ENCODE data around the gene IL22RA1. TPM values are rescaled to one million over a fixed set of nuclear protein-coding genes. Genes with fewer than 3 reads are reported as not detected.

IL22RA1 gene
- total RNA-seq, 1 donor from 2014 or later, result not detected

DNA sequence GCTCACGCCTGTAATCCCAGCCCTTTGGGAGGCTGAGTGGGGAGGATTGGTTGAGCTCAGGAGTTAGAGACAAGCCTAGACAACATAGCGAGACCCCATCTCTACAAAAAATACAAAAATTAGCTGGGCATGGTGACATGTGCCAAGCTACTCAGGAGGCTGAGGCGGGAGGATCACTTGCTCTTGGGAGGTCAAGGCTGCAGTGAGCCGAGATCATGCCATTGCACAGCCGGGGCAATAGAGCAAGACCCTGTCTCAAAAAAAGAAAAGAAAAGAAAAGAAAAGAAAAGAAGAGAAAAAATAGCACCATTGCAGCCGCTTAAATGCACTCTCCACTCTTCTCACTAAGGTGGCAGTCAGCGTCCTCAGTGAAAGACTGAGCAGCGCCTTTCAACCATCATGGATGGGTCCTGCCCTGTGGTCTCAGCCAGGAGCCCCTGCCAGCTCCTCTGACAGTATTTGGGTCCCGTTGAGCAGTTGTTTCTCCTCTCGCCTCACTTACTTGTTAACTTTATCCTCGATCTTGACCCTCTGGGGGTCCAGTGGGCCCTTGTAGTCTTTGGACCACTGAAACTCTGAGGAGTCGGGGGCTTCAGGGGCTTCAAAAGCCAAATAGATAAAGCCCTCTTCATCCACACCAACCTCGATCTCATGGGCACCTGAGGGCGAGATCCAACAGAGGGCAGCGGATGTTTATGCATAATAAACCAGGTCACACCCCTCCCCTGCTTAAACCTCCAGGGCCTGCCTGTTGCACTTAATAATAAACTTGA is 67.9 kb downstream of the IL22RA1 start:
- H3K9me3 Mint-ChIP-seq, result no peaks in the 10 kb centered on the region
- H3K4me1 Mint-ChIP-seq, result peaks cover 5% of the 10 kb centered on the region

GRCh38 chr1:24074196-24074595 is 68.7 kb downstream of the IL22RA1 start:
- H3K79me2 ChIP-seq (ENCODE audit: low read depth), result no peaks in the 10 kb centered on the region
- no peak for TF ChIP-seq EZH2phosphoT487 (IDR thresholded peaks at IDR 0.05)
- TF ChIP-seq, protein P1, sequence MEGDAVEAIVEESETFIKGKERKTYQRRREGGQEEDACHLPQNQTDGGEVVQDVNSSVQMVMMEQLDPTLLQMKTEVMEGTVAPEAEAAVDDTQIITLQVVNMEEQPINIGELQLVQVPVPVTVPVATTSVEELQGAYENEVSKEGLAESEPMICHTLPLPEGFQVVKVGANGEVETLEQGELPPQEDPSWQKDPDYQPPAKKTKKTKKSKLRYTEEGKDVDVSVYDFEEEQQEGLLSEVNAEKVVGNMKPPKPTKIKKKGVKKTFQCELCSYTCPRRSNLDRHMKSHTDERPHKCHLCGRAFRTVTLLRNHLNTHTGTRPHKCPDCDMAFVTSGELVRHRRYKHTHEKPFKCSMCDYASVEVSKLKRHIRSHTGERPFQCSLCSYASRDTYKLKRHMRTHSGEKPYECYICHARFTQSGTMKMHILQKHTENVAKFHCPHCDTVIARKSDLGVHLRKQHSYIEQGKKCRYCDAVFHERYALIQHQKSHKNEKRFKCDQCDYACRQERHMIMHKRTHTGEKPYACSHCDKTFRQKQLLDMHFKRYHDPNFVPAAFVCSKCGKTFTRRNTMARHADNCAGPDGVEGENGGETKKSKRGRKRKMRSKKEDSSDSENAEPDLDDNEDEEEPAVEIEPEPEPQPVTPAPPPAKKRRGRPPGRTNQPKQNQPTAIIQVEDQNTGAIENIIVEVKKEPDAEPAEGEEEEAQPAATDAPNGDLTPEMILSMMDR (IDR thresholded peaks at IDR 0.05), result no peak
- no peak for TF ChIP-seq EZH2 (IDR thresholded peaks at IDR 0.05)
- no peaks in the 10 kb centered on the region for H3K9me3 Mint-ChIP-seq
- H3K27ac ChIP-seq, result no peak overlapping the region
- no peaks in the 10 kb centered on the region for H3K27me3 ChIP-seq
- H3K36me3 Mint-ChIP-seq, result no peaks in the 10 kb centered on the region
- no peaks in the 10 kb centered on the region for H3K9me3 ChIP-seq (ENCODE audit: low read depth)
- H3K4me1 Mint-ChIP-seq, result peaks cover 5% of the 10 kb centered on the region
- no peak for DNase-seq (ENCODE audit: low spot score)
- H3K4me1 ChIP-seq, result peaks cover 3% of the 10 kb centered on the region
- H3K4me3 Mint-ChIP-seq, result no peak overlapping the region
- H3K9ac ChIP-seq, result no peak overlapping the region
- H3F3A ChIP-seq (ENCODE audit: low read depth), result no peaks in the 10 kb centered on the region
- H3K36me3 ChIP-seq, result no peaks in the 10 kb centered on the region
- no peak overlapping the region for H2AFZ ChIP-seq (replicated peaks)
- no peaks in the 10 kb centered on the region for H4K20me1 ChIP-seq (ENCODE audit: low read depth)
- H3K4me3 ChIP-seq, result no peak overlapping the region
- peaks cover 8% of the 10 kb centered on the region for H3K27me3 Mint-ChIP-seq (ENCODE audit: insufficient read depth, low read depth)
- H3K27ac Mint-ChIP-seq, result peak overlapping the region; percentile 76
- H3K4me2 ChIP-seq, result no peak overlapping the region

More for the DNA sequence above, 67.9 kb downstream of the IL22RA1 start:
- no peak overlapping the region for H3K9ac ChIP-seq
- H4K20me1 ChIP-seq (ENCODE audit: low read depth), result no peaks in the 10 kb centered on the region
- no peak overlapping the region for H3K4me3 ChIP-seq
- H2AFZ ChIP-seq (replicated peaks), result no peak overlapping the region
- no peak overlapping the region for H3K4me2 ChIP-seq
- no peak for DNase-seq (ENCODE audit: low spot score)
- H3K27ac ChIP-seq, result no peak overlapping the region
- no peaks in the 10 kb centered on the region for H3K27me3 ChIP-seq
- H3K79me2 ChIP-seq (ENCODE audit: low read depth), result no peaks in the 10 kb centered on the region
- H3K27ac Mint-ChIP-seq, result peak overlapping the region; percentile 24
- no peaks in the 10 kb centered on the region for H3F3A ChIP-seq (ENCODE audit: low read depth)
- no peaks in the 10 kb centered on the region for H3K36me3 ChIP-seq
- TF ChIP-seq EZH2phosphoT487 (IDR thresholded peaks at IDR 0.05), result no peak
- TF ChIP-seq EZH2 (IDR thresholded peaks at IDR 0.05), result no peak
- TF ChIP-seq, protein P1 (IDR thresholded peaks at IDR 0.05), result no peak
- H3K4me3 Mint-ChIP-seq, result no peak overlapping the region
- no peaks in the 10 kb centered on the region for H3K36me3 Mint-ChIP-seq
- no peaks in the 10 kb centered on the region for H3K9me3 ChIP-seq (ENCODE audit: low read depth)
- peaks cover 9% of the 10 kb centered on the region for H3K27me3 Mint-ChIP-seq (ENCODE audit: insufficient read depth, low read depth)
- H3K4me1 ChIP-seq, result peaks cover 3% of the 10 kb centered on the region

- Mint-ChIP-seq H3K36me3 (no peaks in the 10 kb centered on the region), H3K27ac (no peak overlapping the region), H3K27me3 (ENCODE audit: insufficient read depth, low read depth) (peaks cover 5% of the 10 kb centered on the region), H3K4me3 (no peak overlapping the region), H3K4me1 (peaks cover 5% of the 10 kb centered on the region), H3K9me3 (no peaks in the 10 kb centered on the region)
- no peak overlapping the region for H3K9ac ChIP-seq
- no peak for TF ChIP-seq EZH2 (IDR thresholded peaks at IDR 0.05)
- no peak for TF ChIP-seq EZH2phosphoT487 (IDR thresholded peaks at IDR 0.05)
- TF ChIP-seq, protein P1 (IDR thresholded peaks at IDR 0.05), result no peak
- H3K9me3 ChIP-seq (ENCODE audit: low read depth), result no peaks in the 10 kb centered on the region
- H3K4me1 ChIP-seq, result peaks cover 3% of the 10 kb centered on the region
- no peak overlapping the region for H2AFZ ChIP-seq (replicated peaks)
- no peak overlapping the region for H3K4me3 ChIP-seq
- H4K20me1 ChIP-seq (ENCODE audit: low read depth), result no peaks in the 10 kb centered on the region
- no peak overlapping the region for H3K27ac ChIP-seq
- no peaks in the 10 kb centered on the region for H3K36me3 ChIP-seq
- no peaks in the 10 kb centered on the region for H3K27me3 ChIP-seq
- DNase-seq (ENCODE audit: low spot score), result no peak
- no peak overlapping the region for H3K4me2 ChIP-seq
- no peaks in the 10 kb centered on the region for H3K79me2 ChIP-seq (ENCODE audit: low read depth)
- H3F3A ChIP-seq (ENCODE audit: low read depth), result no peaks in the 10 kb centered on the region
Measured at GRCh38 chr1:24071941-24072340, 71.0 kb downstream of the IL22RA1 start.
